Mucosa of descending colon (tissue), 3 donors: Measurements from ENCODE around the gene SNED1. TPM values are rescaled to one million over a fixed set of nuclear protein-coding genes. Genes with fewer than 3 reads are reported as not detected.

Source experiments
- ATAC-seq: fragments of 200-7000 bp; cut with Tn5 transposase; one replicate; pipeline ENCODE4 v1.9.1; 2020; ENCODE audit warnings: mild to moderate bottlenecking, moderate library complexity
- DNase-seq, 3 donors: peaks; one replicate each; pipeline ENCODE4 v3.0.0-alpha.2; 2020
- H3K36me3 ChIP-seq: fragments of 200-600 bp; one replicate; pipeline ENCODE4 v1.8.0; 2021; ENCODE audit warnings: low read depth, mild to moderate bottlenecking
- H3K4me1 ChIP-seq: fragments of 200-600 bp; one replicate; pipeline ENCODE4 v1.8.0; 2021; ENCODE audit warnings: low read depth, mild to moderate bottlenecking
- H3K4me3 ChIP-seq: fragments of 200-600 bp; one replicate; pipeline ENCODE4 v1.8.0; 2021; ENCODE audit warnings: mild to moderate bottlenecking
- H3K9me3 ChIP-seq: fragments of 200-600 bp; one replicate; pipeline ENCODE4 v1.8.0; 2021; ENCODE audit warnings: mild to moderate bottlenecking
- CTCF ChIP-seq: fragments of 200-600 bp; IDR thresholded peaks from one replicate; pipeline ENCODE4 v1.8.0; 2022; ENCODE audit warnings: antibody characterized with exemption, mild to moderate bottlenecking
- intact Hi-C, 2 donors: fragments of 100-400 bp; cut with DNase I in 1 of 2; cut with micrococcal nuclease in 1 of 2; formaldehyde crosslinking; loops; one replicate each; pipeline versions ENCODE4 v1.11.0 to v1.11.1; 2022; cut with DNase I, micrococcal nuclease
- total RNA-seq, 3 donors: library from RNA; stranded (reverse); fragmentation: NEBNext Ultra II Directional in 2 of 3; extraction: Animal tissue kit (Norgen Biotek cat#: 25700) in 2 of 3; gene quantifications; one replicate each; pipeline versions ENCODE4 v1.2.1 to v1.2.4, GENCODE V29; 2021 to 2023
- donor health status: DM: no; HTN: no; CAD: no; lungs with moderate emphysema.
- donor health status: DM: no; HTN: no; CAD: no.
- donor health status: DM: no; HTN: yes; CAD: no.

Gene SNED1
- total RNA-seq, 3 donors from 2014 or later: 7.0 to 16.3 (median 14.1) TPM

- intact Hi-C loops: no loop called here
- Histone ChIP-seq H3K36me3 (no peaks in the 10 kb centered on the region), H3K9me3 (no peaks in the 10 kb centered on the region), H3K4me3 (no peak overlapping the region), H3K4me1 (peaks cover 13% of the 10 kb centered on the region)
- TF ChIP-seq CTCF: no peak
- DNase-seq (peak in 1 of 3 donors; percentile 24), ATAC-seq (no peak)
Measured at GRCh38 chr2:241011296-241011600, 12.8 kb downstream of the SNED1 start.

- TF ChIP-seq CTCF: no peak
- ATAC-seq: no peak
- no peak for DNase-seq
- intact Hi-C loops: no loop called here
- Histone ChIP-seq H3K36me3 (no peaks in the 10 kb centered on the region), H3K9me3 (no peaks in the 10 kb centered on the region), H3K4me3 (no peak overlapping the region), H3K4me1 (peaks cover 13% of the 10 kb centered on the region)
Measured at GRCh38 chr2:241011751-241012510, 13.5 kb downstream of the SNED1 start.

GRCh38 chr2:241014224-241014623 is 15.8 kb downstream of the SNED1 start:
- H3K9me3 ChIP-seq: no peaks in the 10 kb centered on the region
- DNase-seq (no peak), ATAC-seq (no peak)
- intact Hi-C loops: no loop called here
- no peak for TF ChIP-seq CTCF
- peaks cover 13% of the 10 kb centered on the region for H3K4me1 ChIP-seq
- H3K4me3 ChIP-seq: no peak overlapping the region
- no peaks in the 10 kb centered on the region for H3K36me3 ChIP-seq

GRCh38 chr2:241014764-241015163 is 16.3 kb downstream of the SNED1 start:
- TF ChIP-seq CTCF: no peak
- Histone ChIP-seq H3K9me3 (no peaks in the 10 kb centered on the region), H3K36me3 (no peaks in the 10 kb centered on the region), H3K4me3 (no peak overlapping the region), H3K4me1 (peaks cover 11% of the 10 kb centered on the region)
- DNase-seq: no peak
- intact Hi-C loops: no loop called here
- no peak for ATAC-seq

GRCh38 chr2:241015439-241015838 is 17.0 kb downstream of the SNED1 start:
- no peaks in the 10 kb centered on the region for H3K9me3 ChIP-seq
- peaks cover 4% of the 10 kb centered on the region for H3K4me1 ChIP-seq
- no peak overlapping the region for H3K4me3 ChIP-seq
- DNase-seq (peak in 1 of 3 donors; percentile 16), ATAC-seq (no peak)
- no peaks in the 10 kb centered on the region for H3K36me3 ChIP-seq
- TF ChIP-seq CTCF: no peak
- intact Hi-C loops: no loop called here
